IMR-90 (cell line): ENCODE results near the gene ANKRD1. TPM values are rescaled to one million over a fixed set of nuclear protein-coding genes. Genes with fewer than 3 reads are reported as not detected.
A peak's percentile ranks its signal among the peaks of the same experiment; 100 is the strongest.

Experiments used
- ATAC-seq: fragments of 200-7000 bp; cut with Tn5 transposase; 2 replicates; pipeline ENCODE4 v1.9.1; 2020; ENCODE audit warnings: low read depth, mild to moderate bottlenecking, moderate library complexity
- BruUV-seq: library from RNA; stranded (reverse); fragments of 400-500 nt; replicated peaks from 2 replicates; lab custom pipeline; 2021; lab: Mats Ljungman, UMichigan
- CTCF ChIA-PET: fragments of 300-600 bp; formaldehyde crosslinking; extraction: SDS; loops from one replicate; lab custom pipeline; 2021; ENCODE audit warnings: antibody characterized with exemption; lab: Yijun Ruan, JAX
- POLR2A ChIA-PET: fragments of 300-600 bp; sonication (Branson Sonifier 250); formaldehyde crosslinking; loops from one replicate; lab custom pipeline; 2022; ENCODE audit warnings: antibody characterized with exemption; ENCODE audit not compliant: unreplicated experiment; lab: Charles Lee
- DNase-seq: peaks from one replicate; pipeline ENCODE4 v3.0.0; 2013
- H2AFZ ChIP-seq: replicated peaks from 2 replicates; pipeline ENCODE3; 2013; ENCODE audit warnings: low read length, mild to moderate bottlenecking; ENCODE audit not compliant: poor library complexity
- H2AK5ac ChIP-seq: 2 replicates; pipeline ENCODE4 v1.6.1; 2013; ENCODE audit warnings: low read depth, low read length, inconsistent platforms
- H2AK9ac ChIP-seq: replicated peaks from 2 replicates; pipeline ENCODE3; 2013; ENCODE audit warnings: mild to moderate bottlenecking, low read depth, low read length, moderate library complexity; ENCODE audit not compliant: poor library complexity
- H2BK120ac ChIP-seq: 2 replicates; pipeline ENCODE4 v1.6.1; 2013; ENCODE audit warnings: low read depth, low read length, inconsistent platforms
- H2BK15ac ChIP-seq: 3 replicates; pipeline ENCODE4 v1.6.1; 2013; ENCODE audit warnings: low read depth, low read length, inconsistent platforms
- H2BK20ac ChIP-seq: 2 replicates; pipeline ENCODE4 v1.6.1; 2013; ENCODE audit warnings: low read depth, mild to moderate bottlenecking, inconsistent platforms, low read length, moderate library complexity
- H2BK5ac ChIP-seq: 2 replicates; pipeline ENCODE4 v1.6.1; 2013; ENCODE audit warnings: mild to moderate bottlenecking, low read depth, low read length, inconsistent platforms; ENCODE audit not compliant: poor library complexity, severe bottlenecking
- H3K14ac ChIP-seq: replicated peaks from 2 replicates; pipeline ENCODE4 v1.6.1; 2013; ENCODE audit warnings: low read depth, low read length, inconsistent platforms
- H3K18ac ChIP-seq: 2 replicates; pipeline ENCODE4 v1.6.1; 2013; ENCODE audit warnings: low read depth, low read length, control low read depth
- H3K23ac ChIP-seq: 2 replicates; pipeline ENCODE4 v1.6.1; 2013; ENCODE audit warnings: low read depth, low read length, inconsistent platforms
- H3K27ac ChIP-seq: 2 replicates; pipeline ENCODE4 v1.5.1; 2013; ENCODE audit warnings: mild to moderate bottlenecking, control low read depth, low read length; ENCODE audit not compliant: insufficient read depth
- H3K27me3 ChIP-seq: 2 replicates; pipeline ENCODE4 v1.6.1; 2013; ENCODE audit warnings: low read length; ENCODE audit not compliant: control insufficient read depth, insufficient read depth
- H3K36me3 ChIP-seq: 2 replicates; pipeline ENCODE4 v1.6.1; 2013; ENCODE audit warnings: low read length, mixed read lengths; ENCODE audit not compliant: control insufficient read depth, insufficient read depth
- H3K4ac ChIP-seq: 2 replicates; pipeline ENCODE4 v1.6.1; 2013; ENCODE audit warnings: low read depth, low read length, inconsistent platforms
- H3K4me1 ChIP-seq: 2 replicates; pipeline ENCODE4 v1.6.1; 2013; ENCODE audit warnings: low read length, mixed read lengths; ENCODE audit not compliant: control insufficient read depth, insufficient read depth
- H3K4me2 ChIP-seq: 2 replicates; pipeline ENCODE4 v1.6.1; 2013; ENCODE audit warnings: low read depth, mild to moderate bottlenecking, control low read depth, low read length, moderate library complexity
- H3K4me3 ChIP-seq: 2 replicates; pipeline ENCODE4 v1.5.1; 2013; ENCODE audit warnings: low read depth, mild to moderate bottlenecking, control low read depth, low read length, moderate library complexity; ENCODE audit not compliant: insufficient read depth
- H3K56ac ChIP-seq: 2 replicates; pipeline ENCODE4 v1.6.1; 2013; ENCODE audit warnings: low read length, inconsistent platforms; ENCODE audit not compliant: insufficient read depth; ENCODE audit errors: extremely low read depth
- H3K79me1 ChIP-seq, 2 experiments: 2 replicates each; pipeline ENCODE4 v1.6.1; 2013; ENCODE audit warnings: low read length in 2 of 2, inconsistent platforms in 1 of 2, low read depth in 1 of 2
- H3K9ac ChIP-seq: 2 replicates; pipeline ENCODE4 v1.6.1; 2013; ENCODE audit warnings: low read depth, low read length, control low read depth
- H3K9me1 ChIP-seq: 2 replicates; pipeline ENCODE4 v1.6.1; 2013; ENCODE audit warnings: low read length, inconsistent platforms; ENCODE audit not compliant: insufficient read depth
- H3K9me3 ChIP-seq: 2 replicates; pipeline ENCODE4 v1.6.1; 2013; ENCODE audit warnings: low read length; ENCODE audit not compliant: control insufficient read depth, insufficient read depth
- H4K20me1 ChIP-seq: 2 replicates; pipeline ENCODE4 v1.6.1; 2013; ENCODE audit warnings: low read length, inconsistent platforms; ENCODE audit not compliant: insufficient read depth
- H4K5ac ChIP-seq: 2 replicates; pipeline ENCODE4 v1.6.1; 2013; ENCODE audit warnings: mild to moderate bottlenecking, low read depth, low read length, control low read depth
- H4K8ac ChIP-seq, 2 experiments: 2 replicates each; pipeline ENCODE4 v1.6.1; 2013; ENCODE audit warnings: low read depth in 2 of 2, low read length in 2 of 2, control low read depth in 1 of 2, inconsistent platforms in 1 of 2
- H4K91ac ChIP-seq: 2 replicates; pipeline ENCODE4 v1.6.1; 2013; ENCODE audit warnings: low read depth, low read length, inconsistent platforms; ENCODE audit not compliant: insufficient read depth
- BHLHE40 ChIP-seq: fragments of 150-350 bp; IDR thresholded peaks from 2 replicates; pipeline ENCODE4 v1.6.1; 2016; ENCODE audit warnings: mild to moderate bottlenecking, low read depth, low read length
- MAZ ChIP-seq: IDR thresholded peaks from 2 replicates; pipeline ENCODE4 v1.6.1; 2012; ENCODE audit warnings: low read depth, mild to moderate bottlenecking, low read length, improper control_type of control experiment, moderate library complexity, borderline replicate concordance
- MXI1 ChIP-seq: IDR thresholded peaks from 2 replicates; pipeline ENCODE4 v1.6.1; 2012; ENCODE audit warnings: low read depth, mild to moderate bottlenecking, low read length, moderate library complexity, borderline replicate concordance
- NFE2L2 ChIP-seq: fragments of 150-350 bp; IDR thresholded peaks from 2 replicates; pipeline ENCODE4 v1.6.1; 2016; ENCODE audit warnings: low read depth, mild to moderate bottlenecking, low read length
- WGBS, 2 experiments: methylation state at CpG; one replicate each; pipeline versions ENCODE4 v1.1.5 to v1.1.7; 2013; ENCODE audit warnings: missing lambda C conversion rate in 2 of 2; ENCODE audit not compliant: insufficient read length in 1 of 2; ENCODE audit errors: extremely low coverage in 2 of 2; 5-methylcytosine and 5-hydroxymethylcytosine counted together
- dilution Hi-C: fragments of 300-500 bp; cut with HindIII; formaldehyde crosslinking; loops from one replicate; pipeline ENCODE4 v1.14.3; 2018; ENCODE audit warnings: low sequenced_read_pairs; ENCODE audit not compliant: unreplicated experiment
- in situ Hi-C: fragments of 300-500 bp; cut with MboI; formaldehyde crosslinking; loops from 3 replicates; pipeline ENCODE4 v1.14.3; 2019; ENCODE audit warnings: low sequenced_read_pairs, inconsistent platforms, mixed read lengths
- intact Hi-C: fragments of 100-400 bp; cut with micrococcal nuclease; formaldehyde crosslinking; loops from 2 replicates; pipeline ENCODE4 v1.10.0; 2022
- polyA plus RNA-seq, 3 experiments: library from polyadenylated mRNA; depleted of rRNA; stranded (reverse); fragments of >200 nt; gene quantifications; 2 replicates each; pipeline ENCODE4 v1.2.3, GENCODE V29; 2012; ENCODE audit warnings: low replicate concordance in 1 of 3
- total RNA-seq: library from RNA; depleted of rRNA; stranded (reverse); fragments of >200 nt; gene quantifications from 2 replicates; pipeline ENCODE4 v1.2.3, GENCODE V29; 2012

Gene ANKRD1
- total and polyA plus RNA-seq, 2 of the 4 experiments (the other 2 are of a cell fraction), result 7.4 to 10.8 TPM

DNA sequence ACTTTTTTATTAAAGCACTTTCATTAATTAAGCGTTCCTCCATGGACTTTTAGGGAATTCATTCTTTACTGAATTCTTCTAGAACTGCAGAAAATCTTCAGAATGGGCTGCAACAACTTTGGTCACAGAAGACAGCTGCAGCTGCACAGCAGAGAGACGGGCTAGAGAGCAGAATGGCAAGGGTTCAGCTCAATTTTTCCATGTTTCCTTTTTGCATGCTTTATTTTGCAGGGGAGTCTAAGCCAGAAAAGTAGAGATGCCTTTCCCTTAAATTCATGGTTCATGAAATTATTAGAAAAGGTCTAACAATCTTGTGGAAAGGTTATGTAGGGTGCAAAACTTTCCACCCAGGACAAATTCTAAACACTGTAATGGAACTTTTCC, 15.4 kb upstream of the ANKRD1 start:
- Histone ChIP-seq H3K9me3 (no peaks in the 10 kb centered on the region), H4K91ac (peak overlapping the region; percentile 67), H3K18ac (no peak overlapping the region; the same call in 1 of the 2 replicates), H2BK20ac (peak overlapping the region; percentile 66; the same call in 1 of the 2 replicates), H3K56ac (no peak overlapping the region), H3K27me3 (no peaks in the 10 kb centered on the region), H3K9ac (peak overlapping the region; percentile 4; the same call in 1 of the 2 replicates), H3K14ac (peak overlapping the region; percentile 43; the same call in 1 of the 2 replicates), H4K5ac (no peak overlapping the region; the same call in 1 of the 2 replicates), H3K9me1 (peaks cover 9% of the 10 kb centered on the region), H3K27ac (no peak overlapping the region), H3K79me1 (no peaks in the 10 kb centered on the region), H2BK120ac (peak overlapping the region; percentile 89), H2BK15ac (peak overlapping the region; percentile 15; the same call in 1 of the 3 replicates), H3K36me3 (no peaks in the 10 kb centered on the region), H3K4ac (no peak overlapping the region), H2AK9ac (no peak overlapping the region), H2AK5ac (no peak overlapping the region), H3K23ac (no peak overlapping the region), H3K4me1 (peaks cover 10% of the 10 kb centered on the region), H4K8ac (peak overlapping the region; percentile 17 to 39; a peak in 3 of 4 replicates), H2AFZ (no peak overlapping the region), H4K20me1 (no peaks in the 10 kb centered on the region), H3K4me3 (no peak overlapping the region), H2BK5ac (peak overlapping the region; percentile 67), H3K4me2 (no peak overlapping the region)
- CTCF ChIA-PET, result interaction anchor here (0.9 kb wide), 1 partner anchor 11 kb away, joined by 3 read pairs; no protein-coding TSS in a partner anchor
- dilution Hi-C loops (no loop called here), intact Hi-C loops (no loop called here), in situ Hi-C loops (no loop called here)
- POLR2A ChIA-PET, result interaction anchor here (1.1 kb wide), 1 partner anchor 14 kb away, joined by 3 read pairs; no protein-coding TSS in a partner anchor
- TF ChIP-seq BHLHE40, result no peak
- TF ChIP-seq MXI1, result no peak
- no peak for TF ChIP-seq NFE2L2
- TF ChIP-seq MAZ, result no peak
- DNase-seq (no peak), ATAC-seq (no peak)
- BruUV-seq, result no TSS peak
- 77% methylated on average over 2 of the region's 2 CpGs; no CpG with 5 or more reads in 1 of the 2 experiments for WGBS, 2 experiments
